AG04450 (cell line): ENCODE results near the gene JPH4. TPM values are rescaled to one million over a fixed set of nuclear protein-coding genes. Genes with fewer than 3 reads are reported as not detected.
A peak's percentile ranks its signal among the peaks of the same experiment; 100 is the strongest.

Source experiments
- CTCF ChIA-PET: fragments of 300-600, 350-600 bp; formaldehyde crosslinking; extraction: SDS; loops from one replicate; lab custom pipeline; 2022; ENCODE audit warnings: antibody characterized with exemption, inconsistent platforms; lab: Charles Lee
- POLR2A ChIA-PET: fragments of 350-600 bp; formaldehyde crosslinking; extraction: SDS; loops from one replicate; lab custom pipeline; 2021; ENCODE audit warnings: antibody characterized with exemption, inconsistent platforms; lab: Yijun Ruan, JAX
- DNase-seq: peaks from one replicate; pipeline ENCODE4 v3.0.0-alpha.2; 2011; ENCODE audit warnings: low read depth, low spot score
- H3K27ac ChIP-seq: one replicate; pipeline ENCODE4 v1.5.1; 2012; ENCODE audit warnings: low read depth, low read length, control low read depth
- H3K27me3 ChIP-seq: one replicate; pipeline ENCODE4 v1.6.0; 2012; ENCODE audit warnings: low read length; ENCODE audit not compliant: control insufficient read depth, insufficient read depth
- H3K4me3 ChIP-seq: 2 replicates; pipeline ENCODE4 v1.5.1; 2011; ENCODE audit warnings: mild to moderate bottlenecking, low read depth, low read length, control low read depth
- H3K9me3 ChIP-seq: 2 replicates; pipeline ENCODE4 v1.5.1; 2012; ENCODE audit warnings: low read length; ENCODE audit not compliant: control insufficient read depth, insufficient read depth
- CTCF ChIP-seq: IDR thresholded peaks from 2 replicates; pipeline ENCODE4 v1.5.1; 2011; ENCODE audit warnings: low read depth, low read length, control low read depth, inconsistent platforms
- polyA plus RNA-seq: library from polyadenylated mRNA; depleted of rRNA; stranded (reverse); fragments of >200 nt; gene quantifications from 2 replicates; pipeline ENCODE4 v1.2.3, GENCODE V29; 2011

Gene JPH4
- polyA plus RNA-seq, 1 experiment: not detected

DNA sequence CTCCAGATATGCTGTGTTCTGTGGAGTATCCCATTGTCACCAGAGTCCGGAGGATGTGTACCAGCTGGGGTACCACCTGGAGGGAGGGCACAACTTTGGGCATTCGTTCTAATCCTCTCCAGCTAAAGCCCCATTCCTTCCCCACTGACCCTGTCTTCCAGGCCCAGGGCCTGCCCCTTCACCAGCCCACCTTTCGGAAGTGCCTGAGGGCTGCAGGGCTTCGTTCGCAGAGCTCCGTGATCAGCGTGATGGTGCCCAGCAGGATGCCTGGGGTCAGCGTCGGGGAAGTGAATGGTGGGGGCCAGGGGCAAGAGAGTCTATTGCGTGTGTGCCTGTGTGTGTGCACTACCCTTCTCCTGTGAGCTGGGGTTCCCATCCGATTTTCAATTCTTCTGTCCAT is 13.0 kb downstream of the JPH4 start:
- no peak for DNase-seq
- POLR2A ChIA-PET: no interaction called here

DNA sequence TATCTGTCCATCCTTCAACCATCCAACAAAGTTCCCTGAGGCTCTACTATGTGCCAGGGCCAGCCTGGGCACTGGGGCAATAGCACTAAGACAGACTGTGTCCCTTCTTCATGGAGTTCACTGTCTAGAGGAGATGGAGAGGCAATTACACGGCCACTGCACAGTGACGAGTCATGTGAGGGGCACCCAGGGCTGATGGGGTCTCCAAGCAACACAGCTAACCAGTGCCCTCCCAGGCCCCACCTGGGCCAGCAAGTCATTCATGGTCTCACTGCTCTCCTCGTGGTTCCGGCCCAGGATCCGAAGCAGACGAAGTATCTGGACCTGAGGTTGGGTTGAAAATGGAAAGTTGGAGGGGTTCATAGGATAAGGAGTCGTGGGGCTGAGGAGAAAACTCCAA is 13.7 kb downstream of the JPH4 start:
- no peak for DNase-seq

More for the DNA sequence above, 13.0 kb downstream of the JPH4 start:
- CTCF ChIA-PET: interaction anchor here (1.2 to 1.9 kb wide), 2 partner anchors 27 to 87 kb away, joined by 3 to 9 read pairs; no protein-coding TSS in a partner anchor
- TF ChIP-seq CTCF: no peak
- Histone ChIP-seq H3K9me3 (no peaks in the 10 kb centered on the region; the same call in 1 of the 2 replicates), H3K4me3 (no peak overlapping the region), H3K27ac (no peak overlapping the region), H3K27me3 (peaks cover 6% of the 10 kb centered on the region)

DNA sequence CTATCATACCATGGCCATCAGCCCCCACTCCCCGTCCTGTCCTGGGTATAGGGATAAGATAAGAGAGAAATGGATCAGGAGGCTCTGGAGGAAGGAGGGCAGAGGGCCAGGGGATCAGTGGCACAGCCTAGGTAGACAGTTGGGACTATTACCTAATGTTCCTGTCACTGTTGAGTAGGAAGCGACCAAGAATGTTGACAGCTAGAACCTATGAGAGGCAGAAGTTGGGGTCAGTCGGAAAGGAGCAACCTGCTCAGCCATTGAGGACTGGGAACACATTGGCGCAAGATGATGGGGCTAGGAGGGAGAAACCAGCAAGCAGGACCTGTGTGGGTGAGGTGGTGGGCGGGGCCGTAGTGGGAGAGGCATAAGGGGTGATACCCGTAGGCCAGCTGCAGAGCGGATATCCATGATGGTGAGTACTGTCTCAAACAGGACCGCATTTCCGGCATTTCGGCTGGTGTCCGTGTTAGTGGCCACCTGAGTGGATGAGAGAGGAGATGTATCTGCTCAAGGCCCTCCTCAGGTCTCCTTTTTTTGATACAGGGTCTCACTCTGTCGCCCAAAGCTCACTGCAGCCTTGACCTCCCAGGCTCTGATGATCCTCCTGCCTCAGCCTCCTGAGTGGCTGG is 14.3 kb downstream of the JPH4 start:
- TF ChIP-seq CTCF: no peak
- POLR2A ChIA-PET: no interaction called here
- no peak overlapping the region for H3K27ac ChIP-seq
- H3K4me3 ChIP-seq: no peak overlapping the region
- no peaks in the 10 kb centered on the region; the same call in 1 of the 2 replicates for H3K9me3 ChIP-seq
- peaks cover under 1% of the 10 kb centered on the region for H3K27me3 ChIP-seq
- no peak for DNase-seq
- CTCF ChIA-PET: interaction anchor here (1.0 to 8.1 kb wide), 2 partner anchors 18 to 86 kb away, joined by 3 to 330 read pairs; no protein-coding TSS in a partner anchor

More for the DNA sequence above, 13.7 kb downstream of the JPH4 start:
- Histone ChIP-seq H3K4me3 (no peak overlapping the region), H3K27ac (no peak overlapping the region), H3K9me3 (no peaks in the 10 kb centered on the region; the same call in 1 of the 2 replicates), H3K27me3 (peaks cover 5% of the 10 kb centered on the region)
- POLR2A ChIA-PET: no interaction called here
- CTCF ChIA-PET: no interaction called here
- TF ChIP-seq CTCF: no peak

GRCh38 chr14:23563473-23564180 is 15.0 kb downstream of the JPH4 start:
- TF ChIP-seq CTCF: no peak
- CTCF ChIA-PET: interaction anchor here (0.6 to 8.1 kb wide), 15 partner anchors 9 to 1886 kb away, joined by 3 to 330 read pairs (median 4); no protein-coding TSS in a partner anchor
- POLR2A ChIA-PET: no interaction called here
- Histone ChIP-seq H3K4me3 (no peak overlapping the region), H3K9me3 (no peaks in the 10 kb centered on the region; the same call in 1 of the 2 replicates), H3K27me3 (no peaks in the 10 kb centered on the region), H3K27ac (peak overlapping the region; percentile 39)
- DNase-seq: no peak
